NT2/D1 (cell line): Measurements from ENCODE around the gene ZSCAN18.

Experiments
- SUZ12 ChIP-seq: IDR thresholded peaks from 2 replicates; pipeline ENCODE4 v1.6.1; 2011; ENCODE audit not compliant: insufficient read length, insufficient read depth; ENCODE audit errors: extremely low read depth
- YY1 ChIP-seq: IDR thresholded peaks from 2 replicates; pipeline ENCODE4 v1.6.1; 2011; ENCODE audit not compliant: insufficient read length, insufficient read depth
- ZNF274 ChIP-seq: IDR thresholded peaks from 2 replicates; pipeline ENCODE4 v1.6.1; 2011; ENCODE audit warnings: mild to moderate bottlenecking, low read depth, low read length

DNA sequence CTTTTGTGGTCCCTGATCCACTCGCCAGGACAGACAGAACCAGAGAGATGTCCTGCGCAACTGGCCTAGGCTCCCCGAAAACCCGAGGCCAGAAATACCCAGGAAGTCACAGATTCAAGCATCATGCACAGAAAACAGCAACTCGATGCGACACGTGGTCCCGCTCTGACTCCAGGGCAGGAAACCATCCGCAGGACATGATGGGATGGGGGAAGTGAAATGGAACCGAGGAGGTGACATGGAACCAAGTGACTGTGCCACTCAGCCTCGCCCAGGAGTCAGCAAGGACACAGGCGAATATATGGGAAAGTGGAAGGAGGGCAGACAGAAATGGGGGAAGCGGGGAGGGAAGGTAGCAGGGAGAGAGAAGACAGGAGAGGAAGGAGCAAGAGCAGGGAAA, 1.1 kb downstream of the ZSCAN18 start:
- TF ChIP-seq YY1 (no peak), ZNF274 (no peak), SUZ12 (no peak)
